GM12878 (cell line): Measurements from ENCODE around the gene KCTD14. TPM values are rescaled to one million over a fixed set of nuclear protein-coding genes. Genes with fewer than 3 reads are reported as not detected.

Source experiments
- CREB1 ChIP-seq: IDR thresholded peaks from 2 replicates; pipeline ENCODE4 v1.6.1; 2012; ENCODE audit warnings: low read depth, mild to moderate bottlenecking, inconsistent platforms
- FOXK2 ChIP-seq: fragments of 450-650 bp; IDR thresholded peaks from 2 replicates; pipeline ENCODE4 v1.6.1; 2017; ENCODE audit warnings: mild to moderate bottlenecking, moderate library complexity
- KLF5 ChIP-seq: fragments of 450-650 bp; IDR thresholded peaks from 2 replicates; pipeline ENCODE4 v1.6.1; 2014; ENCODE audit warnings: mild to moderate bottlenecking; ENCODE audit not compliant: partially characterized antibody
- PML ChIP-seq: IDR thresholded peaks from 2 replicates; pipeline ENCODE4 v1.6.1; 2012; ENCODE audit warnings: low read length, inconsistent platforms
- POLR2AphosphoS5 ChIP-seq: IDR thresholded peaks from 2 replicates; pipeline ENCODE4 v1.6.1; 2011; ENCODE audit warnings: mild to moderate bottlenecking, low read length, inconsistent platforms
- SIN3A ChIP-seq: IDR thresholded peaks from 2 replicates; pipeline ENCODE4 v1.6.1; 2012; ENCODE audit warnings: low read depth, low read length, improper control_type of control experiment
- SUPT20H ChIP-seq: IDR thresholded peaks from 2 replicates; pipeline ENCODE4 v1.6.1; 2011; ENCODE audit warnings: low read depth, mild to moderate bottlenecking, low read length, moderate library complexity, borderline replicate concordance; ENCODE audit not compliant: control insufficient read depth
- TARDBP ChIP-seq: IDR thresholded peaks from 2 replicates; pipeline ENCODE4 v1.6.1; 2016; ENCODE audit warnings: borderline replicate concordance
- TBL1XR1 ChIP-seq: IDR thresholded peaks from 2 replicates; pipeline ENCODE4 v1.6.1; 2012; ENCODE audit warnings: low read depth, low read length, improper control_type of control experiment
- TCF3 ChIP-seq: IDR thresholded peaks from 2 replicates; pipeline ENCODE4 v1.6.1; 2012; ENCODE audit warnings: low read depth, mild to moderate bottlenecking, low read length, borderline replicate concordance; ENCODE audit not compliant: insufficient read depth
- WRNIP1 ChIP-seq: IDR thresholded peaks from 2 replicates; pipeline ENCODE4 v1.6.1; 2011; ENCODE audit warnings: low read depth, low read length, improper control_type of control experiment, borderline replicate concordance
- ZNF384 ChIP-seq: IDR thresholded peaks from 2 replicates; pipeline ENCODE4 v1.6.1; 2012; ENCODE audit warnings: low read depth, mild to moderate bottlenecking, low read length, improper control_type of control experiment, borderline replicate concordance
- polyA plus RNA-seq, 11 experiments: library from polyadenylated mRNA; depleted of rRNA in 4 of 11; unstranded in 6 of 11; stranded (reverse) in 5 of 11; fragments of >200 nt; fragmentation: Nextera tagmentation in 4 of 11; fragmentation: Illumina TruSeq in 1 of 11; extraction: Ambion mirVana in 4 of 11; extraction: Trizol in 1 of 11; gene quantifications; 1 replicate in 1 of 11; 2 replicates in 10 of 11; pipeline versions ENCODE4 v1.2.1 to v1.2.3, GENCODE V29; 2011 to 2016; ENCODE audit warnings: inconsistent platforms in 2 of 11, missing spikeins in 2 of 11, low read depth in 1 of 11
- total RNA-seq, 4 experiments: library from RNA; depleted of rRNA in 3 of 4; stranded (reverse); fragments of >200 nt in 3 of 4; fragmentation: Illumina TruSeq in 1 of 4; extraction: Trizol in 1 of 4; gene quantifications; 2 replicates each; pipeline versions ENCODE4 v1.2.1 to v1.2.3, GENCODE V29; 2013 to 2021
- TF ChIP-seq, protein P1 (sequence below): fragments of 150-350 bp; IDR thresholded peaks from 2 replicates; pipeline ENCODE4 v1.6.1; 2016; ENCODE audit warnings: low read depth, low read length
- TF ChIP-seq, protein P2 (sequence below): fragments of 450-650 bp; formaldehyde crosslinking; IDR thresholded peaks from 2 replicates; pipeline ENCODE4 v1.4.0; 2022; ENCODE audit warnings: mild to moderate bottlenecking, moderate library complexity
- TF ChIP-seq, protein P3 (sequence below): fragments of 450-650 bp; IDR thresholded peaks from 2 replicates; pipeline ENCODE4 v1.6.1; 2017; ENCODE audit warnings: low read depth, mild to moderate bottlenecking, moderate library complexity
- TF ChIP-seq, protein P4 (sequence below): IDR thresholded peaks from 2 replicates; pipeline ENCODE4 v1.6.1; 2011; ENCODE audit warnings: borderline replicate concordance, low read depth, mild to moderate bottlenecking, moderate library complexity, low read length; ENCODE audit not compliant: insufficient read depth, poor library complexity, severe bottlenecking
- TF ChIP-seq, protein P5 (sequence below): fragments of 450-650 bp; IDR thresholded peaks from 2 replicates; pipeline ENCODE4 v1.6.1; 2016; ENCODE audit warnings: mild to moderate bottlenecking

KCTD14 gene
- total and polyA plus RNA-seq, 10 of the 15 experiments (the other 5 are each of a cell fraction or from before 2014, with no cell fraction given): 0.11 to 0.63 (median 0.48) TPM

DNA sequence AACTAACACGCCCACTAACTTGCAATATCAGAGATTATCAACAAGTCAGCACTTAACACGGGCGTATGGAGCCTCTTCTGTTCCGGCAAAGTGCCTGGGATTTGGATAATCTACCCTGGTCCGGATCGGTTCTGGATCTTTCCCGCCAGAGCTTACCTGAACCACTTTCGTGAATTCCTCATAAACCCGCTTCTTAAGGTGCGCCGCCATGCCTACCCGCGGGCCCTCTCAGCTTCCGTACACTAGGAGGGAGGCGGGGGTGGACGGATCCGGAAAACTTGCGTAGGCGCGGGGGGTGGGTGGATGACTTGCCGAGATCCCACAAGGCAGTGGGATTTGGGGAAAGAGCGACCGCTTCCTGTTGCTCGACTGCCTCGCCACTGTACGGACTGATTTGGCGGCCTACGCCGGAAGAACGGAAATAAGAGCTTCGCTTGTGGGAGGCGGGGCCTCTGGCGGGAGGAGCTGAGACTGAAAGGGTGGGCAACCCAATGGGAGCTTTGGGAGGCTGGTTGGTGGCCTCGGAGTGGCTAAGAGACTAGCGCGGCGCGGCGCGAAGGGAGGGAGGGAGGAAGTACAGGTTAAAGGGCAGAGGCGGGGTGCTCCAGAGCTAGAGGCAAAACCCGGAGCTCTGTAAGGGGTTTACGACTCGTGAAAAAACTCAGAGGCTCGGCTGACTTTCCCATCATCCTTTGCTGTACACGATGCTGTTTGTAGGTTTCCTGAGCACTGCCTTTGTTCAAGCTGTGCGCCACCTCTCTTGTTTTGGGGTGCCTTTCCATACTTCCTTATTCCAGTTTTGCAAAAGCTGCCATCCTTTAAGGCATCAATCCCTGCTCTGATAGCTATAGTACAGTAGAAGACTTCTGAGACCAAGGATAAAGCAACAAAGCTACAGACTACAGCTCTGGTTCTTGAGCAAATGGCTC is 28.4 kb downstream of the KCTD14 start, which contains the start of gene INTS4 (continued):
- TF ChIP-seq, protein P1, sequence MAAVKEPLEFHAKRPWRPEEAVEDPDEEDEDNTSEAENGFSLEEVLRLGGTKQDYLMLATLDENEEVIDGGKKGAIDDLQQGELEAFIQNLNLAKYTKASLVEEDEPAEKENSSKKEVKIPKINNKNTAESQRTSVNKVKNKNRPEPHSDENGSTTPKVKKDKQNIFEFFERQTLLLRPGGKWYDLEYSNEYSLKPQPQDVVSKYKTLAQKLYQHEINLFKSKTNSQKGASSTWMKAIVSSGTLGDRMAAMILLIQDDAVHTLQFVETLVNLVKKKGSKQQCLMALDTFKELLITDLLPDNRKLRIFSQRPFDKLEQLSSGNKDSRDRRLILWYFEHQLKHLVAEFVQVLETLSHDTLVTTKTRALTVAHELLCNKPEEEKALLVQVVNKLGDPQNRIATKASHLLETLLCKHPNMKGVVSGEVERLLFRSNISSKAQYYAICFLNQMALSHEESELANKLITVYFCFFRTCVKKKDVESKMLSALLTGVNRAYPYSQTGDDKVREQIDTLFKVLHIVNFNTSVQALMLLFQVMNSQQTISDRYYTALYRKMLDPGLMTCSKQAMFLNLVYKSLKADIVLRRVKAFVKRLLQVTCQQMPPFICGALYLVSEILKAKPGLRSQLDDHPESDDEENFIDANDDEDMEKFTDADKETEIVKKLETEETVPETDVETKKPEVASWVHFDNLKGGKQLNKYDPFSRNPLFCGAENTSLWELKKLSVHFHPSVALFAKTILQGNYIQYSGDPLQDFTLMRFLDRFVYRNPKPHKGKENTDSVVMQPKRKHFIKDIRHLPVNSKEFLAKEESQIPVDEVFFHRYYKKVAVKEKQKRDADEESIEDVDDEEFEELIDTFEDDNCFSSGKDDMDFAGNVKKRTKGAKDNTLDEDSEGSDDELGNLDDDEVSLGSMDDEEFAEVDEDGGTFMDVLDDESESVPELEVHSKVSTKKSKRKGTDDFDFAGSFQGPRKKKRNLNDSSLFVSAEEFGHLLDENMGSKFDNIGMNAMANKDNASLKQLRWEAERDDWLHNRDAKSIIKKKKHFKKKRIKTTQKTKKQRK: 0 out of 2 replicates have a peak, but pooled peaks have one; percentile 36
- TF ChIP-seq PML (0 out of 2 replicates have a peak, but pooled peaks have one; percentile 13), ZNF384 (peak; percentile 68; the same call in 1 of the 2 replicates), SUPT20H (no peak), FOXK2 (peak; percentile 44), SIN3A (peak; percentile 88), KLF5 (no peak), CREB1 (peak; percentile 76), POLR2AphosphoS5 (peak; percentile 87), TCF3 (no peak), TBL1XR1 (0 out of 2 replicates have a peak, but pooled peaks have one; percentile 6), WRNIP1 (no peak; the same call in 1 of the 2 replicates), TARDBP (no peak)
- TF ChIP-seq, protein P2, sequence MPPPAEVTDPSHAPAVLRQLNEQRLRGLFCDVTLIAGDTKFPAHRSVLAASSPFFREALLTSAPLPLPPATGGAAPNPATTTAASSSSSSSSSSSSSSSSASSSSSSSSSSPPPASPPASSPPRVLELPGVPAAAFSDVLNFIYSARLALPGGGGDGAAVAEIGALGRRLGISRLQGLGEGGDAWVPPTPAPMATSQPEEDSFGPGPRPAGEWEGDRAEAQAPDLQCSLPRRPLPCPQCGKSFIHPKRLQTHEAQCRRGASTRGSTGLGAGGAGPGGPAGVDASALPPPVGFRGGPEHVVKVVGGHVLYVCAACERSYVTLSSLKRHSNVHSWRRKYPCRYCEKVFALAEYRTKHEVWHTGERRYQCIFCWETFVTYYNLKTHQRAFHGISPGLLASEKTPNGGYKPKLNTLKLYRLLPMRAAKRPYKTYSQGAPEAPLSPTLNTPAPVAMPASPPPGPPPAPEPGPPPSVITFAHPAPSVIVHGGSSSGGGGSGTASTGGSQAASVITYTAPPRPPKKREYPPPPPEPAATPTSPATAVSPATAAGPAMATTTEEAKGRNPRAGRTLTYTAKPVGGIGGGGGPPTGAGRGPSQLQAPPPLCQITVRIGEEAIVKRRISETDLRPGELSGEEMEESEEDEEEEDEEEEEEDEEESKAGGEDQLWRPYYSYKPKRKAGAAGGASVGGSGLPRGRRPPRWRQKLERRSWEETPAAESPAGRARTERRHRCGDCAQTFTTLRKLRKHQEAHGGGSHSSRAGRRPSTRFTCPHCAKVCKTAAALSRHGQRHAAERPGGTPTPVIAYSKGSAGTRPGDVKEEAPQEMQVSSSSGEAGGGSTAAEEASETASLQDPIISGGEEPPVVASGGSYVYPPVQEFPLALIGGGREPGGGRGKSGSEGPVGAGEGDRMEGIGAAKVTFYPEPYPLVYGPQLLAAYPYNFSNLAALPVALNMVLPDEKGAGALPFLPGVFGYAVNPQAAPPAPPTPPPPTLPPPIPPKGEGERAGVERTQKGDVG (CRISPR knock-in tag): no peak
- TF ChIP-seq, protein P3, sequence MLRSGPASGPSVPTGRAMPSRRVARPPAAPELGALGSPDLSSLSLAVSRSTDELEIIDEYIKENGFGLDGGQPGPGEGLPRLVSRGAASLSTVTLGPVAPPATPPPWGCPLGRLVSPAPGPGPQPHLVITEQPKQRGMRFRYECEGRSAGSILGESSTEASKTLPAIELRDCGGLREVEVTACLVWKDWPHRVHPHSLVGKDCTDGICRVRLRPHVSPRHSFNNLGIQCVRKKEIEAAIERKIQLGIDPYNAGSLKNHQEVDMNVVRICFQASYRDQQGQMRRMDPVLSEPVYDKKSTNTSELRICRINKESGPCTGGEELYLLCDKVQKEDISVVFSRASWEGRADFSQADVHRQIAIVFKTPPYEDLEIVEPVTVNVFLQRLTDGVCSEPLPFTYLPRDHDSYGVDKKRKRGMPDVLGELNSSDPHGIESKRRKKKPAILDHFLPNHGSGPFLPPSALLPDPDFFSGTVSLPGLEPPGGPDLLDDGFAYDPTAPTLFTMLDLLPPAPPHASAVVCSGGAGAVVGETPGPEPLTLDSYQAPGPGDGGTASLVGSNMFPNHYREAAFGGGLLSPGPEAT: peak; percentile 96; the same call in 1 of the 2 replicates
- TF ChIP-seq, protein P4, sequence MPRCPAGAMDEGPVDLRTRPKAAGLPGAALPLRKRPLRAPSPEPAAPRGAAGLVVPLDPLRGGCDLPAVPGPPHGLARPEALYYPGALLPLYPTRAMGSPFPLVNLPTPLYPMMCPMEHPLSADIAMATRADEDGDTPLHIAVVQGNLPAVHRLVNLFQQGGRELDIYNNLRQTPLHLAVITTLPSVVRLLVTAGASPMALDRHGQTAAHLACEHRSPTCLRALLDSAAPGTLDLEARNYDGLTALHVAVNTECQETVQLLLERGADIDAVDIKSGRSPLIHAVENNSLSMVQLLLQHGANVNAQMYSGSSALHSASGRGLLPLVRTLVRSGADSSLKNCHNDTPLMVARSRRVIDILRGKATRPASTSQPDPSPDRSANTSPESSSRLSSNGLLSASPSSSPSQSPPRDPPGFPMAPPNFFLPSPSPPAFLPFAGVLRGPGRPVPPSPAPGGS: no peak
- TF ChIP-seq, protein P5, sequence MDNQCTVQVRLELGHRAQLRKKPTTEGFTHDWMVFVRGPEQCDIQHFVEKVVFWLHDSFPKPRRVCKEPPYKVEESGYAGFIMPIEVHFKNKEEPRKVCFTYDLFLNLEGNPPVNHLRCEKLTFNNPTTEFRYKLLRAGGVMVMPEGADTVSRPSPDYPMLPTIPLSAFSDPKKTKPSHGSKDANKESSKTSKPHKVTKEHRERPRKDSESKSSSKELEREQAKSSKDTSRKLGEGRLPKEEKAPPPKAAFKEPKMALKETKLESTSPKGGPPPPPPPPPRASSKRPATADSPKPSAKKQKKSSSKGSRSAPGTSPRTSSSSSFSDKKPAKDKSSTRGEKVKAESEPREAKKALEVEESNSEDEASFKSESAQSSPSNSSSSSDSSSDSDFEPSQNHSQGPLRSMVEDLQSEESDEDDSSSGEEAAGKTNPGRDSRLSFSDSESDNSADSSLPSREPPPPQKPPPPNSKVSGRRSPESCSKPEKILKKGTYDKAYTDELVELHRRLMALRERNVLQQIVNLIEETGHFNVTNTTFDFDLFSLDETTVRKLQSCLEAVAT: peak; percentile 93
